ENCODE results near the gene S1PR5.

The S1PR5 gene

DNA sequence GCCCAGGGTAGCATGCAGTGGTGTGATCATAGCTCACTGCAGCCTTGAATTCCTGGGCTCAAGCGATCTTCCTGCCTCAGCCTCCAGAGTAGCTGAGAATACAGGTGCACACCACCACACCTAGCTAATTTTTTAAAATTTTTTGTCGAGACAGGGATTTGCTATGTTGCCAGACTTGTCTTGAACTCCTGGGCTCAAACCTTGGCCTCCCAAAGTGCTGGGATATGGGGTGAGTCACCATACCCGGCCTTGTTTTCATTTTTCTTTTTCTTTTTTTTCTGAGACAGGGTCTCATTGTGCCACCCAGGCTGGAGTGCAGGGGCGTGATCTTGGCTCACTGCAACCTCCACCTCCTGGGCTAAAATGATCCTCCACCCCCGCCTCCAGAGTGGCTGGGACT, 52.8 kb downstream of the S1PR5 start:
- no peak for DNase-seq

Data from hematopoietic multipotent progenitor cell treated with erythropoietin and hydrocortisone succinate and interleukin-3 and kit ligand, for 6 days (in vitro differentiated cells).